NCI-H345 treated with DMSO at 0.1 percent for 48 hours (cell line): Measurements from ENCODE around the gene TJP1.
"Not testable (repeated sequence)": the region's sequence is repeated elsewhere in the genome, so short reads cannot be mapped to it uniquely, and the experiment has no call there.

Experiments
- DNase-seq: peaks from one replicate; lab custom pipeline; 2025; ENCODE audit not compliant: unreplicated experiment; lab: John Stamatoyannopoulos, UW

Gene TJP1

GRCh38 chr15:29800491-29801366, 21.5 kb downstream of the TJP1 start:
- DNase-seq = no peak

GRCh38 chr15:29799859-29800258, 22.4 kb downstream of the TJP1 start:
- no peak for DNase-seq

GRCh38 chr15:29795610-29796009, 26.7 kb downstream of the TJP1 start:
- DNase-seq = no peak

- DNase-seq = no peak
Measured at GRCh38 chr15:29792426-29793159, 29.7 kb downstream of the TJP1 start.

- DNase-seq = no peak
Measured at GRCh38 chr15:29790607-29791006, 31.7 kb downstream of the TJP1 start.

- DNase-seq = no peak
Measured at GRCh38 chr15:29789871-29790270, 32.4 kb downstream of the TJP1 start.

GRCh38 chr15:29788433-29789034, 33.7 kb downstream of the TJP1 start:
- DNase-seq = no peak

GRCh38 chr15:29787767-29788166, 34.5 kb downstream of the TJP1 start:
- DNase-seq = no peak

GRCh38 chr15:29785642-29786041, 36.6 kb downstream of the TJP1 start:
- no peak for DNase-seq

- DNase-seq = no peak
Measured at GRCh38 chr15:29785136-29785535, 37.1 kb downstream of the TJP1 start.

GRCh38 chr15:29784413-29784812, 37.9 kb downstream of the TJP1 start:
- no peak for DNase-seq

- DNase-seq = not testable (repeated sequence)
Measured at GRCh38 chr15:29782816-29783215, 39.5 kb downstream of the TJP1 start.

GRCh38 chr15:29778382-29778781, 43.9 kb downstream of the TJP1 start:
- no peak for DNase-seq

GRCh38 chr15:29776859-29777258, 45.4 kb downstream of the TJP1 start:
- no peak for DNase-seq

GRCh38 chr15:29774900-29775299, 47.4 kb downstream of the TJP1 start:
- DNase-seq = no peak

GRCh38 chr15:29773816-29774215, 48.5 kb downstream of the TJP1 start:
- DNase-seq = no peak

- no peak for DNase-seq
Measured at GRCh38 chr15:29773000-29773399, 49.3 kb downstream of the TJP1 start.

GRCh38 chr15:29770796-29771195, 51.5 kb downstream of the TJP1 start:
- no peak for DNase-seq

GRCh38 chr15:29765898-29766527, 56.3 kb downstream of the TJP1 start:
- no peak for DNase-seq

GRCh38 chr15:29765234-29765841, 56.9 kb downstream of the TJP1 start:
- DNase-seq = no peak

- no peak for DNase-seq
Measured at GRCh38 chr15:29759596-29759995, 62.7 kb downstream of the TJP1 start.
